Measurements from ENCODE around the gene WBP1. TPM values are rescaled to one million over a fixed set of nuclear protein-coding genes. Genes with fewer than 3 reads are reported as not detected.
"Not testable (repeated sequence)": the region's sequence is repeated elsewhere in the genome, so short reads cannot be mapped to it uniquely, and the experiment has no call there.

The WBP1 gene
- total RNA-seq, 1 donor from 2014 or later, result 62.4 TPM

- peaks cover 15% of the 10 kb centered on the region for H3K36me3 Mint-ChIP-seq (ENCODE audit: low read depth)
- H3K4me1 Mint-ChIP-seq (ENCODE audit: low read depth), result peaks cover 25% of the 10 kb centered on the region
- no peak overlapping the region for H3K4me3 Mint-ChIP-seq (ENCODE audit: unreplicated experiment)
- H3K27me3 Mint-ChIP-seq (ENCODE audit: low read depth), result no peaks in the 10 kb centered on the region
- H3K9me3 Mint-ChIP-seq (ENCODE audit: low read depth), result no peaks in the 10 kb centered on the region
- DNase-seq (ENCODE audit: low spot score), result no peak
- H3K27ac Mint-ChIP-seq (ENCODE audit: unreplicated experiment), result peak overlapping the region; percentile 55
- TF ChIP-seq CTCF (IDR thresholded peaks at IDR 0.05), result no peak
Observed at GRCh38 chr2:74474481-74474880, 16.2 kb downstream of the WBP1 start.

DNA sequence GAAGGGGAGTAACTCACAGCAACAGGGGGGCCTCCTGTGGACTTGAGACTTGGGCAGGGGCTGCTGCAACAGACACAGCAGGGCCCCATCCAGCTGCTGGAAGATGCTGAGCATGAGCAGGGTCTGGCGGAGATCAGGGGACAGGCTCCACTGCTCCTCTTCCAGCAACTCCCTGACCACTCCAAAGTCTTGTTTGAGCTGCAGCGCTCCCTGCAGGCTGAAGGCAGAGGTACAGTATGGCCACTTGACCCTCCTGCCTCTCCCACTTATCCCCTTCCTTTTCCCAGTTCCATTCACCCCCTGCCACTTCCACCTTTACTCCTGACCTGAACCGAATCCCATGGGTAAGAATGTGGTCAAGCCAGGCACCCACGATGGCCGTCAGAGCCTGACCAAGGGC lies 16.7 kb downstream of the WBP1 start:
- Mint-ChIP-seq H3K9me3 (ENCODE audit: low read depth) (no peaks in the 10 kb centered on the region), H3K36me3 (ENCODE audit: low read depth) (peaks cover 15% of the 10 kb centered on the region), H3K4me3 (ENCODE audit: unreplicated experiment) (no peak overlapping the region), H3K4me1 (ENCODE audit: low read depth) (peaks cover 25% of the 10 kb centered on the region), H3K27me3 (ENCODE audit: low read depth) (no peaks in the 10 kb centered on the region), H3K27ac (ENCODE audit: unreplicated experiment) (peak overlapping the region; percentile 55)
- peak; percentile 57 for TF ChIP-seq CTCF (IDR thresholded peaks at IDR 0.05)
- no peak for DNase-seq (ENCODE audit: low spot score)

DNA sequence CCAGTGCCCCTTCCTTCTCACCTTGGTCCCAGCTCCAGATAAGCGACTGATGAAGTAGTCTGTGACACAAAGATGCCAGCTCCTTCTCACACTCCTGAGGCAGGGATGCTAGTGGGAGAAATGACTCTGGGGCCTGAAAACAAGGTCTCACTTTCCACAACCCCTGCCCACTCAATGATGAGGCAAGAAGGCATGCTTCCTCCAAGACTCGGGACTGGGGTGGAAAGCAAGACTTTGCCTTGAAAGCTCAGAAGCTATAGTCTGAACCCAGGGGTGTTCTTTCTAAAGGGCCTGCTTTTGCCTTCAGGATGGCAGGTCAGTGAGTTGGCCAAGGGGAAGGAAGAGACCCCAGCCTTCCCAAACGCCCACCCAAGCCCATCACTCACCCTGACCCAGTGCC lies 23.2 kb downstream of the WBP1 start:
- DNase-seq (ENCODE audit: low spot score), result no peak
- Mint-ChIP-seq H3K27ac (ENCODE audit: unreplicated experiment) (no peak overlapping the region), H3K9me3 (ENCODE audit: low read depth) (no peaks in the 10 kb centered on the region), H3K27me3 (ENCODE audit: low read depth) (no peaks in the 10 kb centered on the region), H3K36me3 (ENCODE audit: low read depth) (peaks cover 9% of the 10 kb centered on the region), H3K4me1 (ENCODE audit: low read depth) (peaks cover 28% of the 10 kb centered on the region), H3K4me3 (ENCODE audit: unreplicated experiment) (peak overlapping the region; percentile 95)
- no peak for TF ChIP-seq CTCF (IDR thresholded peaks at IDR 0.05)

DNA sequence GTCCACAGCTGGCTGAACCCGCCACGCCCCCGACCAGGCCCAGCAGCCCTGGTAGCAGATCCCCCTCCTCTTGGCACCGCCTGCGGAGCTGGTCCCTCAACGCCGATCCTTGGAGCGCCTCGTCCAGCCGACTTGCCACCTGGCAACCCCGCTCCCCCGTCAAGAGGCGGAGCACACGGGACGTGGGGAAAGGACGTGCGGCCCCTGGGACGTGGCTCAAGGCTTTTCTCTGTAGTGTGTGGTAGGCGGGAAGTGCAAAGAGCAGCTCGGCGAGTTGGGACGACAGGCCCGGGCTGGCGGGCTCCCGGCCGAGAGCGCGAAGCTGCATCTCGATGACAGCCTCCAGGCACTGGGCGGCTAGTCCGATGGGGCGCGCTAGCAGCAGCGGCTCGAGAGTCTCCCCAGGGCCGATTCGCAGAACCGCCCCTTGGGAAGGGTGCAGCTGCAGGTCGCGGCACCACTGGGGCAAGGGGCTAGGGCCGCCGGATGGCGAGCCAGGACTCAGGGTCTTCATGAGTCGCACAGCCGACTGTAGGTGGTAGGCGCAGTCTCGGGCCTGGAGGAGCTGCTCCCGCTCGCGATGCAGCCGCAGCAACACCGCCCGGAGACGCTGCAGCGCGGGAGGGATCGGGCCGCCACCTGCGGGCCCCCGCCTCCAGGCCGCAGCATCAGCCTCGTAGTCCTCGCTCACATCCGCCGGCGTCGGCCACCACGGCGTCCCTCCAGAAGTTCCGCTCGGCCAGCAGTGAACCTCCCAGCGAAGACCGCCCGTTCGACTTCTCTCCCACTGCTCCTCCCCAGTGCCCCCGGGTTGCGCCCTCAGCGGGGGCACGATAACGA lies 23.9 kb downstream of the WBP1 start:
- DNase-seq (ENCODE audit: low spot score), result no peak
- no peaks in the 10 kb centered on the region for H3K27me3 Mint-ChIP-seq (ENCODE audit: low read depth)
- peaks cover 28% of the 10 kb centered on the region for H3K4me1 Mint-ChIP-seq (ENCODE audit: low read depth)
- no peak for TF ChIP-seq CTCF (IDR thresholded peaks at IDR 0.05)
- peaks cover 11% of the 10 kb centered on the region for H3K36me3 Mint-ChIP-seq (ENCODE audit: low read depth)
- H3K27ac Mint-ChIP-seq (ENCODE audit: unreplicated experiment), result peak overlapping the region; percentile 85
- peak overlapping the region; percentile 95 for H3K4me3 Mint-ChIP-seq (ENCODE audit: unreplicated experiment)
- H3K9me3 Mint-ChIP-seq (ENCODE audit: low read depth), result no peaks in the 10 kb centered on the region

DNA sequence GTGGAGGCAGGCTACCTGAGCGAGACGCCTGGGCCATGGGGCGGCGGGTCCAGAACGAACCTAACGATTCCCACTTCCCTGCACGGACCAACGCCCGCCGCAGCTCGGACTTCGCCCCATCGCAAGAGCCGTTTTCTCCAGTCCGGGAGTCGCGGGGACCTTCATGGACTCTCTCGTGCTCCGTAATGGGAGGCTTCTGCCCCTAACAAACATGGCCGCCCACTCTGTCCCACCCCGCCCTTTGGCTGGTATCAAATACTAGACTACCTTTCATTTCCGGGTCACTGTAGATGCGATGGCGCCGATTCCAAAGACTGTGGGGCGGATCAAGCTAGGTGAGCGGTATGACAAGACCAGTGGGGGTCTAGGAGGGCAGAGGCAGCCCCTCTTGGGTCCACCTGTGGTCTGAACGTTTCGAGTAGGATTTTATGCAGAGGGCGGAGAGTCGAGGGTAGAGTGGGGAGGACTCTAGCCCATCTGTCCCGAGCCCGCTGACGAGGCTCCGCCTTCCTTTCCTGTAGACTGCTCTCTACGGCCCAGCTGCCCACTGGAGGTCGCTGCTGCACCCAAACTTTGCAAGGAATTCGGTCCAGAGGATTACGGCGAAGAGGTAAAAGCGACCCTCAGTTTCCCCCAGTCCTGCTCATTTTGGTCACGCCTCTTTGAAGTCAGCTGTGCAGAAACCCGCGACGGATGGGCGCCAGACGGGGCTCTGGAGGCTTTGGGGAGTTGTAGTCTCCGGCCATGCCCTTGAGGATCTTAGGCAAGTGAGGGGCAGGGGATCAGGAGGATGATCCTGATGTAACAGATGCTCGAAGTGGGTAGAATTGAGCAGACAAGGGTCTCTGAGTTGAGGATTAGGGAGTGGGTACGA lies 24.8 kb downstream of the WBP1 start, which contains the start of the genes CCDC142 and TTC31:
CCDC142 (minus strand) TSS at position 198 of the 874 bp plus-strand sequence; CDS start at position 37, 161 bp downstream.
TTC31 (plus strand) TSS at position 281 of the 874 bp plus-strand sequence; CDS start at position 296, 15 bp downstream.
- Mint-ChIP-seq H3K27ac (ENCODE audit: unreplicated experiment) (peak within 1 kb of the TSS; percentile 98), H3K4me1 (ENCODE audit: low read depth) (peaks cover 28% of the 10 kb centered on the region), H3K9me3 (ENCODE audit: low read depth) (no peaks in the 10 kb centered on the region), H3K4me3 (ENCODE audit: unreplicated experiment) (peak within 1 kb of the TSS; percentile 95), H3K36me3 (ENCODE audit: low read depth) (peaks cover 8% of the 10 kb centered on the region), H3K27me3 (ENCODE audit: low read depth) (no peaks in the 10 kb centered on the region)
- peak; percentile 98 for TF ChIP-seq CTCF (IDR thresholded peaks at IDR 0.05)
- DNase-seq (ENCODE audit: low spot score), result no peak

DNA sequence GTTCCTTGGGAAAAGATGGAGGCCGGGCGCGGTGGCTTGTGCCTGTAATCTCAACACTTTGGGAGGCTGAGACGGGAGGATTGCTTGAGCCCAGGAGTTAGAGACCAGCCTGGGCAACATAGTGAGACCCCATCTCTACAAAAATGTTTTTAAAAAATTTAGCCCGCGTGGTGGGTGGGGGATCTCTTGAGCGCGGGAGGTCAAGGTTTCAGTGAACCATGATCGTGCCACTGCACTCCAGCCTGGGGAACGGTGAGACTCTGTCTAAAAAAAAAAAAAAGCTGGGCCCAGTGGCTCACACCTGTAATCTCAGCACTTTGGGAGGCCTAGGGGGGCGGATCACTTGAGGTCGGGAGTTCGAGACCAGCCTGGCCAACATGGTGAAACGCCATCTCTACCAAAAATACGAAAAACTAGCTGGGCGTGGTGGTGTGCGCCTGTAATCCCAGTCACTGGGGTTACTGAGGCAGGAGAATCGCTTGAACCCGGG lies 25.5 kb downstream of the WBP1 start:
- not testable (repeated sequence) for H3K9me3 Mint-ChIP-seq (ENCODE audit: low read depth); H3K27me3 Mint-ChIP-seq (ENCODE audit: low read depth); H3K36me3 Mint-ChIP-seq (ENCODE audit: low read depth); DNase-seq (ENCODE audit: low spot score)
- Mint-ChIP-seq H3K4me1 (ENCODE audit: low read depth) (peaks cover 28% of the 10 kb centered on the region), H3K27ac (ENCODE audit: unreplicated experiment) (peak overlapping the region; percentile 98), H3K4me3 (ENCODE audit: unreplicated experiment) (peak overlapping the region; percentile 95)

Measured in chondrocyte (in vitro differentiated cells).